DLD1 (cell line): ENCODE measurements around the gene CD164.
"Not testable (repeated sequence)": the region's sequence is repeated elsewhere in the genome, so short reads cannot be mapped to it uniquely, and the experiment has no call there.

Experiments used
- in situ Hi-C: cut with HindIII; loops from 2 replicates; pipeline ENCODE4 v1.10.0; 2017; ENCODE audit warnings: low sequenced_read_pairs

The CD164 gene

DNA sequence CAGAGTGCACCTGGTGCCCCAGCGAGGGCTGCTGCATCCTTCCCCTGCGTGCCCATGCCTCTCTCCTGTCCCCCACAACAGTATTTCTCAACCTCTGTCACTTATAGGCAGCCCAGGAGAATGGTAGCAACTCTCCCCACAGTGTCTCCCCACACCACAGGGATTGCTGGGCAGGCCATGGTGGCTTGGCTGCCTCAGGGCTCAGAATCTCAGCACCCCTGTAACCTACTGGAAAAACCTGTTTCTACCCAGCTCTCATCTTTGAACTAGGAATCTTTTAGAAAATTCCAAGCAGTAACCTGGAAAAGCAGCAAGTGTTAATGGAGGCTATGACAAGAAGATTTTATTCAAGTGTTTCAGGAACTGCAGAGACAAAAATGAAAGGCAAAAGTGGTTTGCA lies 38.0 kb downstream of the CD164 start:
- in situ Hi-C loops: no loop called here

DNA sequence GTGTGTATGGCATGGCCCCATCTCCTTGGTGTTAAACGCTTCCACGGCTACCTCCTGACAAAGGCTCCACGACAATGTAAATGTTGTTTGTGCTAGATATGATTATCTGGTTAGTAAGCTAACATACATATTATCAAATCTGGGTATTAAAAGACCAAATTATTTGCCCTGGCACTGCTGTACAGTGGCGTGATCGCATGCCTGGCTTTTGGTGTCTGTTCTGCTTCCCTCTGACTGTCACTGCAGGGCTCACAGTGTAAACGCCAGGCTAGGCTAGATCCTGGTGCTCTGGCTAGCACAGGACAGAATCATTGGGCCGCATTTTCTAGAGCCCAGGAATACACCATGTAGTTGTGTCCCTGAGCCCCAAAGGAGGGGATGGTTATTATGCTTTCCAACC lies 38.7 kb downstream of the CD164 start:
- in situ Hi-C loops: no loop called here

GRCh38 chr6:109342911-109343310 lies 39.4 kb downstream of the CD164 start:
- in situ Hi-C loops: no loop called here

DNA sequence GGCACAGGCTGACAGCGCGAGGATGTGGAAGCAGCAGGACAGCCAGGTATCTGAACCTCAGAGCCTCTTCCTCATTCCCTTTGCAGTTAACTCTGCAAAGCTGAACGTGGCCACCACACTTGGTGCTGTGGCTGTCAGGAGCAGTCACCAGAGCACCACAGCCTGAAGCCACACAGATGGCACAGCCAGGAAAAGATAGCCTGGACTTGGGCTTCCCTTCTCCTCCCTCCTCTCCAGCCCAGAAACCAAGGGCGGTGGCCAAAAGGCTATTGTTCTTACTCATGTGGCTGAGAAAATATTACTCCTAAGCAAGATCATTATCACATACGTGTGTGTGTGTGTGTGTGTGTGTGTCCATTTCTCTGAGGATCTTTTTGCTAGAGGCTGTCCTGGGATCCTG lies 39.8 kb downstream of the CD164 start:
- in situ Hi-C loops: no loop called here

GRCh38 chr6:109340811-109341210 lies 41.5 kb downstream of the CD164 start:
- in situ Hi-C loops: no loop called here

DNA sequence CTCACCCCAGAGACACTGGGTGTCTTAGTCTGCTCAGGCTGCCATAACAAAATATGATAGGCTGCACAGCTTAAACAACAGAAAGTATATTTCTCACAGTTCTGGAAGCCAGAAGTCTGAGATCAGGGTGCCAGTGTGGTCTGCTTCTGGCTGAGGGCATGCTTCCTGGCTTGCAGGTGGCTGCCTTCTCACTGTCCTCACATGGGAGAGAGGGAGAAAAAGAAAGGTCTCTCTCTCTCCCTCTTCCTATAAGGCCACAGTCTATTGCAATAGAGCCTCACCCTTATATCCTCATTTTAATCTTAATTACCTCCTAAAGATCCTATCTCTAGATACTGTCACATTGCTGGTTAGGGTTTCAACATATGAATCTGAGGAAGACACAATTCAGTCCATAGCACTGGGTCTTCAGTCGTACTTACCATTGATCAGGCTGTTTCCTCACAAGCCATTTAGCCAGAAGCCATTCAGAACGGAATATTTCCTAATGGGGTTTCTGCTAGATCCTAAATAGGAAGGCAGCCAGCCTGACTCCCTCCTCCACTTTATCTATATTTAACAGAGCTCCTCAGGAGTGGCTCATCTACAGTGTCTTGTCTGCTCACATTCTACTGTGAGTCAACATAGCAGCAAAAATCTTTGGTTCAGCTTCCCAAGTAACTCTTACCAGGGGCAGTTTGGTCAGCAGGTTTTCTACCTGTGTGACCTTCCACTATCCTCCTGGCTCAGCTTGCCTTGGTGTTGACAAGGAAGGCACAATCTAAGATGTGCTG lies 42.2 kb downstream of the CD164 start:
- in situ Hi-C loops: no loop called here

DNA sequence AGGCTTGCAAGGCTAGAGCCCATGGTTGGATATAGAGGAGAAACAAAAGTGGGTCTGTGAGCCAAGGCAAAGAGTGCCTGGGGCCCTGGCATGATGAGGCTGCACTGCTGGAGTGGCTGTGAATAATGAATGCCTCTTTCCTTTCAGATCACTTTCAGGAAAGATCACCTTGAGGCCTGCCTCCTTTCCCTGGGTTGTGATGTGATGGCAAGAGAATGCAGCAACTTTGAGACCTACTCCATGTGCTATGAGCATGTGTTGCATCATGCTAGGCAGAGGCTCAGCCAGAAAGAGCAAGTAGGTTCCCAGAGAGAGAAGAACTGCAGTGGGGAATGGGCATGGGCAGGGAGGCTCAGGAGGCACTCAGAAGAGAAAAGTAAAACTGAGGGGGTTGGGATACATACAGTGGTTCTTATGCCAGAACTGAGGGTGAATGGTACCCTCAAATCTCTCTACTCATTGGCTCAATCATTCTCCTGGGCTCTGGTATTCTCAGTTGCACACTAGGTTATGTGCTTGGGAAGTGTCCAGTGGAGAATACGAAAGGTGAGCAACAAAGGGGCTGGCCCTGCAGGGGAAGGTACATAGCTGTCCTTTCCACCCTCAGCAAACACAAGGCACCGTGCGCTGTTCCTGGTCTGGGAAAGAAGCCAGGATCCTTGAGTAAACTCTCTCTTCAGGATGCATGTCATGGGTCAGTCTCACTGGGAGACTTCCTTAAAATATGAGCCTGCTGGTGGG lies 45.9 kb downstream of the CD164 start:
- in situ Hi-C loops: no loop called here

DNA sequence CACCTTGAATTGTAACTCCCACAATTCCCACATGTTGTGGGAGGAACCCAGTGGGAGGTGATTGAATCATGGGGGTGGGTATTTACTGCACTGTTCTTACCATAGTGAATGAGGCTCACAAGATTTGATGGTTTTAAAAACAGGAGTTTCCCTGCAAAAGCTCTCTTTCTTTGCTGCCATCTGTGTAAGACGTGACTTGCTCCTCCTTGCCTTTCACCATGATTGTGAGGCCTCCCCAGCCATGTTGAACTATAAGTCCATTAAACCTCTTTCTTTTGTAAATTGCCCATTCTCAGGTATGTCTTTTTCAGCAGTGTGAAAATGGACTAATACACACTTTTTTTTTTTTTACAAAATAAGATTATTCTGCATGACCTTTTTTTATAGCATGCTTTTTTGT lies 48.4 kb downstream of the CD164 start:
- in situ Hi-C loops: not testable (repeated sequence)

GRCh38 chr6:109332748-109333147 lies 49.5 kb downstream of the CD164 start:
- in situ Hi-C loops: no loop called here

DNA sequence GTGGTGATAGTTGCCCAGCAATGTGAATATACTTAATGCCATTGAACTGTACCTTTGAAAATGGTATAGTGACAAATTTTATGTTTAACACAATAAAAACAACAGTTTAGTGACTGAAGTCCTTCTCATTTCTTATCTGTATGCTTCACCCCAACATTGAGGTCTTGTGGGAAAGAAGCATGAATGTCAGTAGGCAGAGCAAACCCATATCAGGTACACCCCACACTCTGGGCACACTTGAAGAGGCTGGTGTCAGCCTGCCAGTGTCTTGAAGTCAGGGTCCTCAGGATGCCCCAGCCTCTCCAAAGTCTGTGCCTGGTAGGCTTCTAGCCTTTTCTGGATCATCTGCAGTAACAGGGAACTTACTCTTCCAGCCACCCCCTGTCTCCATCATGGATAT lies 51.2 kb downstream of the CD164 start:
- in situ Hi-C loops: no loop called here

- in situ Hi-C loops: no loop called here
Measured at GRCh38 chr6:109330263-109330662, 52.0 kb downstream of the CD164 start.

- in situ Hi-C loops: no loop called here
Measured at GRCh38 chr6:109328629-109329028, 53.6 kb downstream of the CD164 start.

- in situ Hi-C loops: no loop called here
Measured at GRCh38 chr6:109327959-109328358, 54.3 kb downstream of the CD164 start.

GRCh38 chr6:109327491-109327890 lies 54.8 kb downstream of the CD164 start:
- in situ Hi-C loops: no loop called here

GRCh38 chr6:109326351-109326750 lies 55.9 kb downstream of the CD164 start:
- in situ Hi-C loops: no loop called here

GRCh38 chr6:109325400-109325801 lies 56.9 kb downstream of the CD164 start:
- in situ Hi-C loops: no loop called here

DNA sequence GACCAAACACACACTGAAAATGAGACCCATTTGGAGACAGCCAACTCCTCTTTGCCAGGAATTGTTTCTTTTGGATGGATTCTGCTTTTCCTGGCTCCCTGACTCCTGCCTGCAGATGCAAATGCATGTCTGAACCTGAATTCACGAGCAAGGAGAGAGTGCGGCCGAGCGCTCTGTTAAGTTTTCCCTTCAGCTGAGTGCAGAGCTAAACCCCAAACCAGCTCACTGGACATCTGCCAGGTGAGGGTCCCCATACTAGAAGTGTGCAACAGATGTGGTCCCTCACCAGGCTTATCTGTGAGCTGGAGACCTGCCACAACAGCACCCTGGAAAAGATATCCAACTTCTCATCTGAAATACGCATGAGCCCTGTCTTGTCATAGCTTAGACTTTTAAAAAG lies 59.0 kb downstream of the CD164 start:
- in situ Hi-C loops: no loop called here

DNA sequence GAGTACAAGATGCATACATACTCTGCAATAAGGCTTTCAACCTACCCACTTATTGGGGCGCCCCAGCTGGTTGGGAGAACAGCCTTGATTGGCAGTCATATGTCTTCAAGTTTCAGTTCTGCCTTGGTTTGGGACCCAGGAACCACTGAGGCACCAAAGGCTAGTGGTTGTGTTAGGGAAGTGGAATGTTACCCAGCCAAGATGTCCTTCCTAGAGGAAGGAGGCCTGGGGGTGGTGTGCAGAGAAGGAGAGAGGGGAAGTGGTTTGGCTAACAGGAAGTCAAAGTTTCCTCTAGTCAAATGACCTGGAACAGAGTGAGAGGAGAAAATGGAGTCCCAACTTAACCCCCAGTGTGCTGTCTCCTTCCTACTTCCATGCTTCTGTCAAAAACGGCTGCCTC lies 59.4 kb downstream of the CD164 start:
- in situ Hi-C loops: no loop called here

- in situ Hi-C loops: no loop called here
Measured at GRCh38 chr6:109321752-109322151, 60.5 kb downstream of the CD164 start.

GRCh38 chr6:109320072-109320471 lies 62.2 kb downstream of the CD164 start:
- in situ Hi-C loops: no loop called here

- in situ Hi-C loops: no loop called here
Measured at GRCh38 chr6:109318328-109318876, 63.9 kb downstream of the CD164 start.

DNA sequence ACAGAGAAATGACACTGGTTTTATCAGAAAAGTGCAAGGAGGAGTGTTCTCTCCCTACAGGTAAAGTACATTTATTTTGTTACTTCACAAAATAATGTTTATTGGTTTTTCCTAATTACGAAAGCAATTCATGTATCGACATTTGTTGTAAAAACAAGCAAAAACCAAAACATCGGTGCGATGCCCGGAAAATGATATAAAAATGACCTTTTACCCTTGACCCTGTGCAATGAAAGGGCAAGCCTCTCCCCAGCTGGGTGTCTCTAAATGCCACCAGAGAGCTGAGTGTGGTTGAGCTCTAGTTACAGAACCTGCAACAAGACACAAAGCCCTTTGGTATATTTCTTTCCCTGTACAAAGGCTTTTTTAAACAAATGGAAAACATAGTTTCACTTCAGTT lies 65.4 kb downstream of the CD164 start:
- in situ Hi-C loops: no loop called here
